ENCODE results near the gene SRMS. TPM values are rescaled to one million over a fixed set of nuclear protein-coding genes. Genes with fewer than 3 reads are reported as not detected.

Gene SRMS
- total and polyA plus RNA-seq, 2 of the 13 experiments (the other 11 are each of a cell fraction or from before 2014, with no cell fraction given): not detected

- TF ChIP-seq PAXIP1 (CRISPR knock-in tag; conservative IDR thresholded peaks at IDR 0.05) (peak; percentile 85), RFX1 (IDR thresholded peaks at IDR 0.05) (no peak), RCOR2 (CRISPR knock-in tag; IDR thresholded peaks at IDR 0.05) (peak; percentile 50; the same call in 1 of the 2 replicates), CBFB (CRISPR knock-in tag; IDR thresholded peaks at IDR 0.05) (no peak), UBTF (CRISPR knock-in tag; IDR thresholded peaks at IDR 0.05) (peak; percentile 56), SNAPC2 (CRISPR knock-in tag; IDR thresholded peaks at IDR 0.05) (no peak), XRCC5 (optimal IDR thresholded peaks at IDR 0.05; ENCODE audit: low read length) (peak; percentile 81), BCLAF1 (IDR thresholded peaks at IDR 0.05) (no peak), ETV6 (CRISPR knock-in tag; conservative IDR thresholded peaks at IDR 0.05) (no peak), KLF12 (CRISPR knock-in tag; IDR thresholded peaks at IDR 0.05; ENCODE audit: borderline replicate concordance) (0 out of 2 replicates have a peak, but pooled peaks have one; percentile 50), SMARCC2 (IDR thresholded peaks at IDR 0.05) (no peak), RBAK (CRISPR knock-in tag; IDR thresholded peaks at IDR 0.05) (no peak), ZNF761 (CRISPR knock-in tag; conservative IDR thresholded peaks at IDR 0.05) (no peak; the same call in 1 of the 2 replicates), RFX3 (CRISPR knock-in tag; IDR thresholded peaks at IDR 0.05) (no peak), ZNF34 (CRISPR knock-in tag; IDR thresholded peaks at IDR 0.05; ENCODE audit: borderline replicate concordance) (no peak), ZBED4 (CRISPR knock-in tag; IDR thresholded peaks at IDR 0.05; ENCODE audit: borderline replicate concordance) (no peak), ZIK1 (CRISPR knock-in tag; IDR thresholded peaks at IDR 0.05; ENCODE audit: borderline replicate concordance, low read depth) (no peak), GATAD1 (CRISPR knock-in tag; IDR thresholded peaks at IDR 0.05) (no peak)
These were observed 3.1 kb downstream of the SRMS start (continued) for GRCh38 chr20:63544241-63544957.
